Right ventricle myocardium superior (tissue), 1 donor: ENCODE measurements around the gene TRIM54. TPM values are rescaled to one million over a fixed set of nuclear protein-coding genes. Genes with fewer than 3 reads are reported as not detected.
"Not testable (repeated sequence)": the region's sequence is repeated elsewhere in the genome, so short reads cannot be mapped to it uniquely, and the experiment has no call there.

Experiments used
- ATAC-seq: fragments of 200-7000 bp; cut with Tn5 transposase; one replicate; pipeline ENCODE4 v1.9.1; 2020; ENCODE audit warnings: mild to moderate bottlenecking; ENCODE audit not compliant: poor library complexity
- DNase-seq: peaks from one replicate; pipeline ENCODE4 v3.0.0-alpha.2; 2020
- intact Hi-C: fragments of 100-400 bp; cut with DNase I; formaldehyde crosslinking; loops from one replicate; pipeline ENCODE4 v1.11.2; 2022
- total RNA-seq: library from RNA; stranded (reverse); fragmentation: NEBNext Ultra II Directional; extraction: Animal tissue kit (Norgen Biotek cat#: 25700); gene quantifications from one replicate; pipeline ENCODE4 v1.2.1, GENCODE V29; 2021
- donor health status: DM: no; HTN: yes; CAD: no; lungs with severe emphysema.

The TRIM54 gene
- total RNA-seq, 1 donor from 2014 or later: 301 TPM

- DNase-seq (no peak), ATAC-seq (no peak)
- intact Hi-C loops: loop anchor here (5.0 kb wide), 1 partner anchor 173 kb away; no protein-coding TSS in a partner anchor
Observed at GRCh38 chr2:27275211-27276150, 6.7 kb upstream of the TRIM54 start, which contains the start of gene DNAJC5G. TSS of gene DNAJC5G (plus strand) at chr2:27275433. CDS start at chr2:27276729, 1,296 bp downstream.

- DNase-seq (no peak), ATAC-seq (no peak)
- intact Hi-C loops: loop anchor here (5.0 kb wide), 1 partner anchor 176 kb away; no protein-coding TSS in a partner anchor
Observed at GRCh38 chr2:27278010-27278409, 4.2 kb upstream of the TRIM54 start.

- DNase-seq: no peak
- intact Hi-C loops: no loop called here
- no peak for ATAC-seq
Observed at GRCh38 chr2:27280826-27281225, 1.4 kb upstream of the TRIM54 start.

- DNase-seq (no peak), ATAC-seq (peak; percentile 38)
- intact Hi-C loops: no loop called here
Observed at GRCh38 chr2:27281442-27281841, 787 bp upstream of the TRIM54 start.

GRCh38 chr2:27282892-27283291 lies 663 bp downstream of the TRIM54 start:
- intact Hi-C loops: no loop called here
- peak; percentile 59 for ATAC-seq
- no peak for DNase-seq

- DNase-seq (no peak), ATAC-seq (no peak)
- intact Hi-C loops: no loop called here
Observed at GRCh38 chr2:27284996-27285395, 2.8 kb downstream of the TRIM54 start.

- no peak for DNase-seq
- intact Hi-C loops: no loop called here
- no peak for ATAC-seq
Observed at GRCh38 chr2:27285481-27285880, 3.3 kb downstream of the TRIM54 start.

GRCh38 chr2:27288610-27289009 lies 6.4 kb downstream of the TRIM54 start:
- DNase-seq (no peak), ATAC-seq (no peak)
- intact Hi-C loops: no loop called here

GRCh38 chr2:27290549-27290948 lies 8.3 kb downstream of the TRIM54 start:
- intact Hi-C loops: no loop called here
- DNase-seq: no peak
- no peak for ATAC-seq

GRCh38 chr2:27291865-27292264 lies 9.6 kb downstream of the TRIM54 start:
- intact Hi-C loops: no loop called here
- no peak for DNase-seq
- peak; percentile 28 for ATAC-seq

GRCh38 chr2:27294928-27295327 lies 12.7 kb downstream of the TRIM54 start:
- DNase-seq (no peak), ATAC-seq (no peak)
- intact Hi-C loops: no loop called here

- DNase-seq (no peak), ATAC-seq (no peak)
- intact Hi-C loops: no loop called here
Observed at GRCh38 chr2:27296481-27296880, 14.3 kb downstream of the TRIM54 start.

- intact Hi-C loops: no loop called here
- DNase-seq: no peak
- no peak for ATAC-seq
Observed at GRCh38 chr2:27297195-27297594, 15.0 kb downstream of the TRIM54 start.

- intact Hi-C loops: no loop called here
- ATAC-seq: no peak
- no peak for DNase-seq
Observed at GRCh38 chr2:27298391-27299080, 16.3 kb downstream of the TRIM54 start.

GRCh38 chr2:27300606-27301005 lies 18.4 kb downstream of the TRIM54 start:
- DNase-seq, ATAC-seq, intact Hi-C loops: not testable (repeated sequence)

GRCh38 chr2:27303093-27304025 lies 21.1 kb downstream of the TRIM54 start:
- ATAC-seq (peak; percentile 69), DNase-seq (peak; percentile 44)
- intact Hi-C loops: no loop called here

- no peak for DNase-seq
- intact Hi-C loops: no loop called here
- no peak for ATAC-seq
Observed at GRCh38 chr2:27304488-27305240, 22.4 kb downstream of the TRIM54 start.

- intact Hi-C loops: no loop called here
- DNase-seq (no peak), ATAC-seq (no peak)
Observed at GRCh38 chr2:27305516-27305915, 23.3 kb downstream of the TRIM54 start.
